GM23338 (cell line): Measurements from ENCODE around the gene FBXO2.

Source experiments
- CREB1 ChIP-seq: fragments of 250-450 bp; sonication (Bioruptor Pico); IDR thresholded peaks from 2 replicates; pipeline ENCODE4 v1.5.0; 2020; ENCODE audit warnings: low read depth, mild to moderate bottlenecking, moderate library complexity
- CTCF ChIP-seq, 2 experiments: fragments of 200-600 bp in 1 of 2; sonication (generic) in 1 of 2; conservative IDR thresholded peaks; 2 replicates each; pipeline versions ENCODE4 v1.5.1 to v1.6.1; 2016 to 2017; ENCODE audit warnings: antibody characterized with exemption in 2 of 2, low read depth in 2 of 2, mild to moderate bottlenecking in 2 of 2, moderate library complexity in 1 of 2
- EZH2 ChIP-seq: fragments of 200-600 bp; sonication (generic); IDR thresholded peaks from one replicate; pipeline ENCODE4 v1.8.0; 2017; ENCODE audit warnings: antibody characterized with exemption, mild to moderate bottlenecking, low read depth; ENCODE audit not compliant: unreplicated experiment
- EZH2phosphoT487 ChIP-seq: fragments of 200-600 bp; sonication (generic); IDR thresholded peaks from one replicate; pipeline ENCODE4 v1.8.1; 2018; ENCODE audit warnings: antibody characterized with exemption; ENCODE audit not compliant: unreplicated experiment
- JUNB ChIP-seq: IDR thresholded peaks from one replicate; pipeline ENCODE4 v1.6.1; 2016; ENCODE audit warnings: antibody characterized with exemption; ENCODE audit not compliant: unreplicated experiment
- POLR2AphosphoS5 ChIP-seq: IDR thresholded peaks from 2 replicates; pipeline ENCODE4 v1.6.1; 2016; ENCODE audit warnings: antibody characterized with exemption, low read depth
- REST ChIP-seq: IDR thresholded peaks from one replicate; pipeline ENCODE4 v1.6.1; 2018; ENCODE audit warnings: antibody characterized with exemption; ENCODE audit not compliant: unreplicated experiment
- ZNF114 ChIP-seq: fragments of 250-450 bp; sonication (Bioruptor Pico); IDR thresholded peaks from 2 replicates; pipeline ENCODE4 v1.5.0; 2020; ENCODE audit warnings: mild to moderate bottlenecking, moderate library complexity

- no peak for TF ChIP-seq CTCF (conservative IDR thresholded peaks at IDR 0.05; ENCODE audit: low read depth in 2 of 2)
- TF ChIP-seq REST: no peak
- TF ChIP-seq POLR2AphosphoS5: no peak
- TF ChIP-seq EZH2: no peak
- TF ChIP-seq JUNB: no peak
- TF ChIP-seq CREB1 (CRISPR knock-in tag): no peak
- no peak for TF ChIP-seq ZNF114 (CRISPR knock-in tag)
- TF ChIP-seq EZH2phosphoT487: no peak
These were observed 47.3 kb upstream of the FBXO2 start for GRCh38 chr1:11701551-11701961.
